HG02884 (cell line): ENCODE measurements around the gene HPS1.

Source experiments
- ATAC-seq: cut with Tn5 transposase; IDR thresholded peaks from one replicate; pipeline ENCODE4 v1.9.1; 2021; ENCODE audit warnings: mild to moderate bottlenecking, moderate library complexity; ENCODE audit not compliant: unreplicated experiment

The HPS1 gene

DNA sequence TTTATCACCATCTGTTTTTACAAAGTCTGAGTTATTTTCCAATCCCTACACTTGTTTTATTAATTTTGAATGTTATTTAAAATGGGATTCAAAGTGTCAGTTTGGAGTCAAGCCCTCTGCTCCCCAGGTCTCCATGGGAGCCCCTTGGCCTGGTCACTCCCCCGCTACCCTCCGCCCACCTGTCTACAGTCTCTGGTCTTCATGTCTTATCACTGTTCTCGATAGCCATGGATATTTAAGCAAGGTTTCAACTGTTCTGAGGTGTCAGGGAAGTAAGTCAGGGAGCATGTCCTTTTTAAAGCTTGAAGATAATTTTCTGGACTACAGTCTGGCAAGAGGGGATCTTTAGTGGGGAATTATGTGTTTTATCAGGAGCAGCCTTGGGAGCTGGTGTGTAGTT is 19.1 kb upstream of the HPS1 start:
- ATAC-seq = no peak

DNA sequence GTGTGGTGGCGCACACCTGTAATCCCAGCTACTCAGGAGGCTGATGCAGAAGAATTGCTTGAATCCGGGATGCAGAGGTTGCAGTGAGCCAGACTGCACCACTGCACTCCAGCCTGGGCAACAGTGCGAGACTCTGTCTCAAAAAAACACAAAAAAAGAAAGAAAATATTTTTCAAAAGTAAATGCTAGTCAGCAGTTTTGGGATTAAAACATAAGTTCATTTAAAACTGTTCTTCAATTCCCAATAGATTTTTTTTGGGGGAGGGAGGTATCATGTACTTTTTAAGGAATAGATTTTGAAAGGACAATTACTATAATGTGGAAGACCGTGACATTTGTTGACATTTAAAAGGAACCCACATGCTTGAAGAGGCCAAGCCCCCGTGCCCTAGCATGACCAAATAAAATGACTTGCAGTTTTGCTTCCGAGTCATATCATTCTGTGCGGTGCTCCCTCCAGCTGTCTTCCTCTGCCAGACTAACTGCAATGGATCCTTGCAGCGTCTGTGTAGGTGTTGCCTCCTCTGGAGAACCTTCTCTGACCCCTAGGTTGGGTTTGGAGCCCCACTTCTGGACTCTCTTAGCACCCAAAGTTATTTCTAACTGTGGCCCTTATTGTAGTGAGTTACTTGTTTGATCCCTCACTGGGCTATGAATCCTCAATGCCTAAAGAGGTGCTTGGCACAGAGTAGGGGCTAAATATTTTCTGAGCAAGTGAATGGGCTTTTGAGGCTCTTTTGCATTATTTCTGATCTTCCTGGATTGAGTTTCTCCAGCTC is 17.4 kb upstream of the HPS1 start:
- no peak for ATAC-seq

DNA sequence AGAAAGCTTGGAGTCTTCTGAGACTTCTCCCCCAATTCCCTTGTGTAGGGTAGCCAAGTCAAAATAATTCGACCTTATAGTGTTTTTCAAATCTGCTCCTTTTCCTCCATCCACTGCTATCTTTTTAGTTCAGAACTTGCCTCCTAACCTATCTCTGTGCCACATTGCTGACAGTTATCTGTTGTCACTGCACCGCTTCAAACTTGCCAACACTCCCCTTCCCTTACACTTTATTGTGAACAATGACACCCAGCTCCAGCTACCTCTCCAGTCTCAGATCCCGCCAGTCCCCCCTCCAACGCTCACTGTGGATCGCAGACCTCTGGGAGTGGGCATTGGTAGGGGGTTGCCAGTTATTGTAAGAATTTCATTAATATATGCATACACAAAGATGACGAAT is 16.3 kb upstream of the HPS1 start:
- ATAC-seq = no peak

GRCh38 chr10:98461500-98461842 is 14.7 kb upstream of the HPS1 start:
- ATAC-seq = no peak

DNA sequence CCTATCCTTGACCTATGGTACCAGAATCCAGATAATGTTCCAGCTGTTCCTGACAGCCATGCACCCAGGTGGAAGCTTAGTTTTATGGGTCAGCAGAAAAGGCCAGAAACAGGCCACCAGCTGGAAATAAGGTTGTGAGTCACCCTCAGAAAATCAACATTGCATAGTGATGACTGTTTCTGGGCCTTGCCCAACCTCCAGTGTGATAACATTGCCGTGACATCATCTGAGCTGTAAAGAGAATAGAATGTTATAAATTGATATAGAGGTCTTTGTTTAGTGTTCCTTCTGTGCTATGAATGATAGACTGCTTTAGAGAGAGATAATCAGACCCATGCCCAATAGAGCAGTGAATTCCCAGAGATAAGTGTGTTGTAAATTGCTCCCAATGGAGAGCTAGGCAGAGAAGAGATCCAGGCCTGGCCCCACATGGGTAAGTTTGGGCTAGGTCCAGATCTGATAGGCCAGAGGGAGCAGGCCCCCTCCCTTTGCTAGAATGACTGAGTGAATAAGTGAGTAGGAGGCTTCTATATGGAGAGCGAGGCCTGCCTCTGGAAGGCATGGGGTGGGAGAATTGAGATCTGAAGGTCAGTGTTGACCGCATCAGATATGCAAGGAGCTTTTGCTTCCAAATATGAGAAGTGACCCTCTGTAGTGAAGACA is 14.2 kb upstream of the HPS1 start:
- no peak for ATAC-seq

DNA sequence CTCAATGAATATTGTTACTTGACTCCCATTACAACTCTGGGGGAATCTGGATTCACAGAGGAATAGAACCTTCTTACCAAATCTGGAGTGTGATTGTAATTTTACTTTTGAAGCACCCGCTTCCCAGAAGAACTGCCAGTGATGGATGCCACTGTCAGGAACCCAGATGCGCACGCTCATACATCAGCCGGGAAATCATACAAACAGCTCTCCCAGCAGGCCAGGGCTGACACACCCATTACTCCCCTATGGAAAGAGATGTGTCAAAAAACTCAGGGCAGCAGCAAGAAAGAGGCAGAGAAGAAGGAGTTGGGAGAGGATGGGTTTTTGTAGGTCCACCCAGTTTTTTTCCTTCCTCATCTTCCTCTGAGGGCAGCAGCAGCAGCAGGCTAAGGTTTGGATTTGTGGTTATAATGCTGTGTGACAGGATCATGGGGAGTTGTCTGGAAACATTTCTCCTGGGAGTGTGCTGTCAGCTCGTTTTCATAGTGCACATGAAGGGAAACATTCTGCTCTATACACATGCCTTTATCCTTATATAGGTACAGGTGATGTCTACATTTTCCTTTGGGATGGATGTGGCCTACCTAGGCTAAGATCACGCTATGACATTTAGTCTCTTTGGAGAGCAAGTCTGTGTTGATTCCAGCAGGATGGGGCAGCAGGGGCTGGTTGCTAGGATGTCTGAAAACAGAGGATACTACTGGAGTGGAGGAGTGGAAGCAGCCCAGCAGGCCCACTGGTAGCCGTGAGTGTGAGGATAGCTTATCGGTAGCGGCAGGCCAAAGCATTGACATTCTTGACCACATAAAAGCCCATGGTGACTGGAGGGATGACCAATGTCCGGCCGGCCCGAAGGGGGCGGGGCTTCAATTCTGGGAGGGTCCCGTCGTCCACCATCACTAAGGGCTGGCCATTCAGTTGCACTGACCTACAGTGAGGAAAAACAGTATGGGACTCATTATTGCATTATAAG is 12.4 kb upstream of the HPS1 start:
- no peak for ATAC-seq

GRCh38 chr10:98457721-98458120 is 11.0 kb upstream of the HPS1 start:
- ATAC-seq = no peak

DNA sequence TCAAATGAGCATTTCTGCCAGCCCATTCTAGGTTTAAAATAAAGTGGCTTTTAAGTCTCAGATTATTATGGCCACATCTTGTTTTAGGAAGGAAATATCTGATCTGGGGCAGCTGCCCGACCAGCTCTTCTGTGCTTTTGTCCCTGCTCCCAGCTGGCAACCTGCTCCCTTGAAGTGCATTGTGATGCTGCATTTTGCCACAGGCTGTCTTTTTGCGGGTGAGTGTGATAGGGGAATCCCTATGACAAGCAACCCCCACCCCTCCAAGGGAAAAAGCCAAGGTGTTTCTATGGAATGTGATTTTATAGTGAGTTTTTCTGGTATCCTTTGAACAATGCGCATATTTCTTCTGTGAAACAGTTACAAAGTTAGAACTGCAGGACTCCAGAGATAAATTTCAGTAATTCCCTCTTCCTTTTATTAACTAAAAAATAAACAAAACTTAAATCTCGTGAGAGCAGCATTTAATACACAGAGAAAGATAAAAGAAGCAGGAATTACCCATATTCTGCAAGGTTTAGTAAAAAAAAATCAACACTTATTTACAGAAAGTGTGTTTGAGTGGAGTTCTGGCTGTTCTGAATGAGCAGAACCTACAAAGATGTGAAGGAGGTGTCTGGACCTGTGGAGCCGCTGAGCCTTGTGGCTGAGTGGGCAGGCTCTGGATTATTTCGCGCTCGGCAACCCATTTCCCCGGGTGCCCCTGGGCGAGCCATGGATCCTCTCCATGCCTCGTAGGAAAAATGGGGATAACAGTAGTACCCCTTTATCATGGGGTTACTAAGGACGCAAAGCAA is 10.1 kb upstream of the HPS1 start:
- no peak for ATAC-seq

GRCh38 chr10:98456043-98456570 is 9.4 kb upstream of the HPS1 start:
- no peak for ATAC-seq

- no peak for ATAC-seq
Observed at GRCh38 chr10:98453729-98454128, 7.0 kb upstream of the HPS1 start.

DNA sequence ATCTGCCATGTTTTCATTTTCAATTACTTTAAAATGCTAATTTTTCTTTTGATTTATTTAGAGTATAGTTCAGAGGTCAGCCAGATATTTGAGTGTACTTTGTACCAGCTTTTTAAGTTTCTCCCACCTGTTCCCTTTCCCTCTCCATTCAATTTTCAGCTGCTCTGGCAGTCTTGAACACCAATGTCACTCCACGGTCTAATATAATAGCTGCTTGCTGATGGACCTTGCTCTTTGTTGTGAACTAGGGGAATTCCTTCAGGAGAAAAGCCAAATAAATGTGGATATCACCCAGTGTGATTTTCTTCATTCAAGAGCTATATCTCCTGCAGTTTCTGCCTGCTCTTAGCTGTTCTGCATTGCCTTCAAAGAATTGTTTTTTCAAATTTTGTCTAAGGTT is 3.9 kb upstream of the HPS1 start:
- ATAC-seq = no peak

- ATAC-seq = no peak
Observed at GRCh38 chr10:98449287-98449686, 2.6 kb upstream of the HPS1 start.

DNA sequence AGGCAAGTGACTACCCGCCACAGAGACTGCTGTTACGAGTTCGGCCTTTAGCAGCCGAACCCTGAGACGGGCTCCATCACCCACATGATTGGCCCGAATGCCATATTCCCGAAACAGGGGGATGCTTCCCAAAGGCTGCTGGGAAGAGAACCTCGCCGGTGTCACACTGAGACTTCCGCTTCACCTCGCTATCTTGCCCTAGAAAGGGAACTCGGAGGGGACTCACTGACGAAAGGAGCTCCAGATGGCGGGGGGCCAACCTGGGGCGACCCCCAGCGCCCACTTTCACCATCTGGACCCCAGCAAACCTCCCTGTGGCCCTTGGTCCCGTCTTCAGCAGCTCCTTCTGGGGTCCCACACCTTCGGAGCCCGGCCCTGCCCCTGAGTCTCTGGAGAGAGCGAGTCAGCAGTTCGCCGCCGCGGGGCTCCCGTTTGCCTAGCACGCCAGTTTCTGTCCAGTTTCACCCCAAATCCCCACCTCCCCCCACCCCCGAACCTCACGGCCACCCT is 529 bp downstream of the HPS1 start:
- peak; percentile 39 for ATAC-seq

- no peak for ATAC-seq
Observed at GRCh38 chr10:98445200-98445812, 1.4 kb downstream of the HPS1 start.

- ATAC-seq = peak; percentile 31
Observed at GRCh38 chr10:98444314-98445006, 2.3 kb downstream of the HPS1 start.

DNA sequence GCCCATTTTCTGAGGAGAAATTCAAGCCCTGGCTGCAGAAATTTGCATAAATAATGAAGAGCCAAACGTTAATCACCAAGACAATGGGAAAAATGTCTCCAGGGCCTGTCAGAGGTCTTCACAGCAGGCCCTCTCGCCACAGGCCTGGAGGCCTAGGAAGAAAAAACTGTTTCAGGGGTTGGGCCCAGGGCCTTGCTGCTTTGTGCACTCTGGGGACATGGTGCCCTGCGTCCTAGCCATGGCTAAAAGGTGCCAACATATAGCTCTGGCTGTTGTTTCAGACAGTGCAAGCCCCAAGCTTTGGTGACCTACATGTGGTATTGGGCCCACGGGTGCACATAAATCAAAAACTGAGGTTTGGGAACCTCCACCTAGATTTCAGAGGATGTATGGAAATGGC is 8.0 kb downstream of the HPS1 start:
- no peak for ATAC-seq

- ATAC-seq = no peak
Observed at GRCh38 chr10:98436704-98437103, 10.0 kb downstream of the HPS1 start.

DNA sequence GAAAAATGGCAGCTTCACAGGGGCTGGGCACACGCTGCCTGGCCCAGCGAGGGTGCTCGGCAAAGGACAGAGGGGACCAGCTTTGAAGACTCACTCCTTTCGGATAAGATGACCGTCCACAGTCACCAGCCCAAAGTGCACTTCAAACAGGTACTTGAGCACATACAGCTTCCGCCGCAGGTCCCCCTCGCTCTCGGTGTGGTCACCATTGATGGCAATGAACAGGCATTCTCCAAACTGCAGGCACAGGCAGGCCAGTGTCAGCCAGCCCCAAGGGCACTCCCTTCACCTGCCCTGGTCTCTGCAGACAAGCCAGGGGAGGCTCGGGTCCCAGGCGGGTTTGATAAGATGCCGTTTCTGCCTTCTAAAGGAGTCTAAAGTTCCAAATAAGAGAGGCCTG is 11.6 kb downstream of the HPS1 start:
- no peak for ATAC-seq
